HG02938 (cell line): ENCODE data around the gene COQ2.

Experiments used
- ATAC-seq: cut with Tn5 transposase; IDR thresholded peaks from one replicate; pipeline ENCODE4 v1.9.1; 2021; ENCODE audit warnings: mild to moderate bottlenecking, moderate library complexity; ENCODE audit not compliant: unreplicated experiment

COQ2 gene

GRCh38 chr4:83219344-83220331, 65.0 kb downstream of the COQ2 start:
- no peak for ATAC-seq

- ATAC-seq, result peak; percentile 83
These were observed 66.7 kb downstream of the COQ2 start for GRCh38 chr4:83217721-83218522.

- ATAC-seq, result no peak
These were observed 67.5 kb downstream of the COQ2 start for GRCh38 chr4:83216959-83217683.

- ATAC-seq, result no peak
These were observed 70.5 kb downstream of the COQ2 start for GRCh38 chr4:83214079-83214478.
